Liver (tissue), 9 donors: Measurements from ENCODE around the gene CNST. TPM values are rescaled to one million over a fixed set of nuclear protein-coding genes. Genes with fewer than 3 reads are reported as not detected.

Experiments used
- DNase-seq: peaks from one replicate; pipeline ENCODE4 v3.0.0-alpha.2; 2017; ENCODE audit warnings: low spot score
- H3K27ac ChIP-seq, 2 donors: one replicate each; pipeline ENCODE4 v1.7.0; 2013; ENCODE audit warnings: inconsistent platforms in 2 of 2, low read length in 2 of 2, control low read depth in 1 of 2, low read depth in 1 of 2, mild to moderate bottlenecking in 1 of 2
- H3K27me3 ChIP-seq, 4 donors: one replicate each; pipeline versions ENCODE4 v1.6.1 to v1.7.0; 2013; ENCODE audit warnings: low read length in 3 of 4, inconsistent platforms in 1 of 4, mild to moderate bottlenecking in 1 of 4, moderate library complexity in 1 of 4; ENCODE audit not compliant: control insufficient read depth in 4 of 4, insufficient read depth in 4 of 4
- H3K36me3 ChIP-seq, 4 donors: one replicate each; pipeline versions ENCODE4 v1.6.1 to v1.7.0; 2013; ENCODE audit warnings: low read length in 3 of 4, mild to moderate bottlenecking in 3 of 4, low read depth in 1 of 4, moderate library complexity in 1 of 4; ENCODE audit not compliant: control insufficient read depth in 4 of 4, insufficient read depth in 3 of 4
- H3K4me1 ChIP-seq, 4 donors: one replicate each; pipeline versions ENCODE4 v1.6.1 to v1.7.0; 2013; ENCODE audit warnings: low read length in 3 of 4, mild to moderate bottlenecking in 3 of 4, moderate library complexity in 1 of 4; ENCODE audit not compliant: control insufficient read depth in 4 of 4, insufficient read depth in 4 of 4
- H3K4me3 ChIP-seq, 3 donors: one replicate each; pipeline versions ENCODE4 v1.6.1 to v1.7.0; 2013; ENCODE audit warnings: low read length in 3 of 3, control low read depth in 1 of 3, low read depth in 1 of 3, mild to moderate bottlenecking in 1 of 3
- H3K9ac ChIP-seq, 2 donors: one replicate each; pipeline ENCODE4 v1.7.0; 2013; ENCODE audit warnings: low read length in 2 of 2, mild to moderate bottlenecking in 2 of 2, moderate library complexity in 2 of 2, control low read depth in 1 of 2, low read depth in 1 of 2
- H3K9me3 ChIP-seq, 4 donors: one replicate each; pipeline versions ENCODE4 v1.6.1 to v1.7.0; 2013; ENCODE audit warnings: low read length in 3 of 4; ENCODE audit not compliant: control insufficient read depth in 4 of 4
- EGR1 ChIP-seq, 2 donors: IDR thresholded peaks; 2 replicates each; pipeline ENCODE4 v1.6.1; 2016 to 2018; ENCODE audit warnings: antibody characterized with exemption in 2 of 2, low read depth in 2 of 2
- FOXA1 ChIP-seq: IDR thresholded peaks from 2 replicates; pipeline ENCODE4 v1.6.1; 2016; ENCODE audit warnings: antibody characterized with exemption
- FOXA2 ChIP-seq: IDR thresholded peaks from 2 replicates; pipeline ENCODE4 v1.6.1; 2016; ENCODE audit warnings: antibody characterized with exemption
- GABPA ChIP-seq, 2 donors: IDR thresholded peaks in 1 of 2; conservative IDR thresholded peaks in 1 of 2; 2 replicates each; pipeline ENCODE4 v1.6.1; 2016; ENCODE audit warnings: antibody characterized with exemption in 2 of 2, mild to moderate bottlenecking in 1 of 2, moderate library complexity in 1 of 2
- HNF4A ChIP-seq, 2 donors: conservative IDR thresholded peaks; 2 replicates each; pipeline ENCODE4 v1.6.1; 2016; ENCODE audit warnings: antibody characterized with exemption in 2 of 2, mild to moderate bottlenecking in 2 of 2
- HNF4G ChIP-seq: IDR thresholded peaks from 2 replicates; pipeline ENCODE4 v1.6.1; 2016; ENCODE audit warnings: antibody characterized with exemption
- JUND ChIP-seq, 2 donors: IDR thresholded peaks; 2 replicates each; pipeline ENCODE4 v1.6.1; 2016; ENCODE audit warnings: antibody characterized with exemption in 2 of 2
- NR2F2 ChIP-seq: IDR thresholded peaks from 2 replicates; pipeline ENCODE4 v1.6.1; 2016; ENCODE audit warnings: antibody characterized with exemption
- RAD21 ChIP-seq, 2 donors: IDR thresholded peaks; 2 replicates each; pipeline ENCODE4 v1.6.1; 2016; ENCODE audit warnings: antibody characterized with exemption in 2 of 2, mild to moderate bottlenecking in 2 of 2
- RXRA ChIP-seq, 2 donors: IDR thresholded peaks; 2 replicates each; pipeline ENCODE4 v1.6.1; 2017 to 2018; ENCODE audit warnings: antibody characterized with exemption in 2 of 2, mild to moderate bottlenecking in 1 of 2
- SP1 ChIP-seq: IDR thresholded peaks from 2 replicates; pipeline ENCODE4 v1.6.1; 2018; ENCODE audit warnings: antibody characterized with exemption, mild to moderate bottlenecking
- YY1 ChIP-seq: IDR thresholded peaks from 2 replicates; pipeline ENCODE4 v1.6.1; 2016; ENCODE audit warnings: antibody characterized with exemption, mild to moderate bottlenecking
- WGBS: extraction: QIAGEN DNeasy Blood & Tissue Kit; methylation state at CpG from one replicate; pipeline ENCODE4 v1.1.7; 2013; 5-methylcytosine and 5-hydroxymethylcytosine counted together
- polyA plus RNA-seq, 2 donors: library from polyadenylated mRNA; stranded (reverse) in 1 of 2; unstranded in 1 of 2; fragments of 200-250 nt in 1 of 2; fragments of >200 nt in 1 of 2; fragmentation: Nextera tagmentation in 1 of 2; extraction: Ambion mirVana in 1 of 2; gene quantifications; one replicate each; pipeline versions ENCODE4 v1.2.1 to v1.2.3, GENCODE V29; 2013 to 2015
- total RNA-seq, 2 donors: library from RNA; depleted of rRNA; stranded (reverse); fragments of >200 nt; gene quantifications; one replicate each; pipeline ENCODE4 v1.2.3, GENCODE V29; 2014
- TF ChIP-seq, protein P1 (sequence below): IDR thresholded peaks from 2 replicates; pipeline ENCODE4 v1.6.1; 2016; ENCODE audit warnings: antibody characterized with exemption, mild to moderate bottlenecking
- TF ChIP-seq, protein P2 (sequence below): IDR thresholded peaks from 2 replicates; pipeline ENCODE4 v1.6.1; 2016; ENCODE audit warnings: antibody characterized with exemption
- TF ChIP-seq, protein P3 (sequence below): IDR thresholded peaks from 2 replicates; pipeline ENCODE4 v1.6.1; 2016; ENCODE audit warnings: antibody characterized with exemption
- donor health status: healthy.
- donor health status: healthy.
- donor health status: healthy.
- donor health status: healthy.
- donor health status: healthy.

Gene CNST
- total and polyA plus RNA-seq, 4 donors = 6.1 to 36.3 (median 12.1) TPM

DNA sequence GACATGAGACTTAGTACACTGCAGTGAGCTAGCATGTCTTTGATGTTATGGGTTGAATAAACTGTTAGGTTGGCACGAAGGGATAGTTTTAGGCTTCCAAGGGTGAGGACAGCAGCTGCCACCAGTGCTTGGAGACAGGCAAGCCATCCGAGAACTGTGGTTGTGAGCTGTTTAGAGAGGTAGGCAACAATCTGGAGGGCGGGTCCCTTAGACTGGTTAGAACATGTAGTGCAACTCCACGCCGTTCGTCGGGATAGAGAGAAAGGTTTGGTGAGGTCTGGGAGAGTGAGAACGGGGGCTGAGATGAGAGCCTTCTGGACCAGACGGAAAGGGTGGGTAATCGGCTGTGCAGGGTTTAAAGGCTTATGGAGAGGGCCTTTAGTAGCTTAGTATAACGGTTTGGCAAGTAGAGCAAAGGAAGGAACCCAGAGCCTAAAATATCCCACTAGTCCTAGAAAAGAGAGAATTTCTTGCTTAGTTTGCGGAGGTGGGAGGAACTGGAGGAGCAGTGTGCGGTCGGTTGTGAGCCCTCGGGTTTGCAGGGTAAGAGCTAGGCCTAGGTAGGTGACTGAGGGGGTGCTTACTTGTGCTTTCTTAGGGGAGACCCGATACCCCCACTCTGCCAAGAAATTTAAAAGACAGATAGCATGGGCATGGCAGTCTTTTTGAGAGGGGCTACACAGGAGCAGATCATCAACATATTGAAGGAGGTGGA, 72.8 kb downstream of the CNST start:
- TF ChIP-seq FOXA2 = no peak
- no peak for TF ChIP-seq EGR1 (IDR thresholded peaks at IDR 0.05; ENCODE audit: low read depth in 2 of 2)
- TF ChIP-seq SP1 = no peak
- no peak for TF ChIP-seq GABPA (IDR thresholded peaks at IDR 0.05 in 1 of 2, conservative IDR thresholded peaks at IDR 0.05 in 1 of 2)
- TF ChIP-seq FOXA1 = no peak
- no peak for TF ChIP-seq JUND (IDR thresholded peaks at IDR 0.05)
- Histone ChIP-seq H3K27me3 (no peaks in the 10 kb centered on the region), H3K36me3 (peaks cover 1 to 37% (median 31%) of the 10 kb centered on the region in 4 donors), H3K4me3 (no peak overlapping the region), H3K27ac (no peak overlapping the region), H3K4me1 (no peaks in the 10 kb centered on the region), H3K9ac (no peak overlapping the region), H3K9me3 (no peaks in the 10 kb centered on the region)
- DNase-seq = no peak
- WGBS = 92% methylated on average over 16 of the region's 16 CpGs

DNA sequence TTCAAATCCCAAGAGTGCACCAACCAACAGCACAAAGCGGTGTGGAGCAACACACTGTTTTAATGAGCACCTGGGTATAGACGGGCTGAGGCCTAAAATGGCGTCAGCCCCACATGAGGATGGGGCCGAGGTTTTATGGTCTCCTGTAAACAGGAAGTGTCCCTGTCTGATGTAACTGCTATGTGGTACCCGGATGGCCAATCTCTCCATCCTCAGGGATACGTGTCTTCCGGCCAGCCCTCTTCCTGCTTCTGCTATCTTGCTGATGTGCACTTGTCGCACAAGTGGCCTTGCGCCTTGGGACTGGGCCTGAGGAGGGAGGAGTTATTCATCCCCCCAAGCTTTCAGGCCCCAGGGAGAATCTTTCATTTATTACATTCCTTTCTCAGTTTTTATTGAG, 73.5 kb downstream of the CNST start:
- H3K4me3 ChIP-seq = no peak overlapping the region
- H3K27me3 ChIP-seq = no peaks in the 10 kb centered on the region
- no peaks in the 10 kb centered on the region for H3K9me3 ChIP-seq
- H3K4me1 ChIP-seq = no peaks in the 10 kb centered on the region
- peaks cover 2 to 36% (median 32%) of the 10 kb centered on the region in 4 donors for H3K36me3 ChIP-seq
- TF ChIP-seq RAD21 (IDR thresholded peaks at IDR 0.05) = no peak
- DNase-seq = no peak
- H3K9ac ChIP-seq = no peak overlapping the region
- no peak overlapping the region for H3K27ac ChIP-seq
- WGBS = 82% methylated on average over 9 of the region's 9 CpGs

DNA sequence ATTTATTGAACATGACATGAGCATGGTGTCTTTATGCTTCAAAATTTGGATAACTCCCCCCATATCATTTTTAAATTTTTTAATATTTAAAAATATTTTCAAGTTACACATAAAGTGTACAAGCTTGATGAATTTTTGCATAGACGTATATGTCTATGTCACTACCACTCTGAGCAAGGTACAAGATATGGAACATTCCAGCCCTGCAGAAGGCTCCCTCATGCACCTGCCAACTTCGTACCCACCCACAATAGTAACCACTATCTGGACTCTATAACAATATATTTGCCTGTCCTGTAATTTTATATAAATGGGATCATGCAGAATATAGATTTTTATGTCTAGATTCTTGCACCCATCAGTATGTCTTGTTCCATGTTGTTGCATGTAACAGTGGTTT, 74.5 kb downstream of the CNST start:
- no peaks in the 10 kb centered on the region for H3K4me1 ChIP-seq
- TF ChIP-seq FOXA1 = no peak
- no peak for TF ChIP-seq HNF4G
- TF ChIP-seq, protein P1, sequence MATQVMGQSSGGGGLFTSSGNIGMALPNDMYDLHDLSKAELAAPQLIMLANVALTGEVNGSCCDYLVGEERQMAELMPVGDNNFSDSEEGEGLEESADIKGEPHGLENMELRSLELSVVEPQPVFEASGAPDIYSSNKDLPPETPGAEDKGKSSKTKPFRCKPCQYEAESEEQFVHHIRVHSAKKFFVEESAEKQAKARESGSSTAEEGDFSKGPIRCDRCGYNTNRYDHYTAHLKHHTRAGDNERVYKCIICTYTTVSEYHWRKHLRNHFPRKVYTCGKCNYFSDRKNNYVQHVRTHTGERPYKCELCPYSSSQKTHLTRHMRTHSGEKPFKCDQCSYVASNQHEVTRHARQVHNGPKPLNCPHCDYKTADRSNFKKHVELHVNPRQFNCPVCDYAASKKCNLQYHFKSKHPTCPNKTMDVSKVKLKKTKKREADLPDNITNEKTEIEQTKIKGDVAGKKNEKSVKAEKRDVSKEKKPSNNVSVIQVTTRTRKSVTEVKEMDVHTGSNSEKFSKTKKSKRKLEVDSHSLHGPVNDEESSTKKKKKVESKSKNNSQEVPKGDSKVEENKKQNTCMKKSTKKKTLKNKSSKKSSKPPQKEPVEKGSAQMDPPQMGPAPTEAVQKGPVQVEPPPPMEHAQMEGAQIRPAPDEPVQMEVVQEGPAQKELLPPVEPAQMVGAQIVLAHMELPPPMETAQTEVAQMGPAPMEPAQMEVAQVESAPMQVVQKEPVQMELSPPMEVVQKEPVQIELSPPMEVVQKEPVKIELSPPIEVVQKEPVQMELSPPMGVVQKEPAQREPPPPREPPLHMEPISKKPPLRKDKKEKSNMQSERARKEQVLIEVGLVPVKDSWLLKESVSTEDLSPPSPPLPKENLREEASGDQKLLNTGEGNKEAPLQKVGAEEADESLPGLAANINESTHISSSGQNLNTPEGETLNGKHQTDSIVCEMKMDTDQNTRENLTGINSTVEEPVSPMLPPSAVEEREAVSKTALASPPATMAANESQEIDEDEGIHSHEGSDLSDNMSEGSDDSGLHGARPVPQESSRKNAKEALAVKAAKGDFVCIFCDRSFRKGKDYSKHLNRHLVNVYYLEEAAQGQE = no peak
- TF ChIP-seq NR2F2 = no peak
- no peak for TF ChIP-seq FOXA2
- TF ChIP-seq, protein P2, sequence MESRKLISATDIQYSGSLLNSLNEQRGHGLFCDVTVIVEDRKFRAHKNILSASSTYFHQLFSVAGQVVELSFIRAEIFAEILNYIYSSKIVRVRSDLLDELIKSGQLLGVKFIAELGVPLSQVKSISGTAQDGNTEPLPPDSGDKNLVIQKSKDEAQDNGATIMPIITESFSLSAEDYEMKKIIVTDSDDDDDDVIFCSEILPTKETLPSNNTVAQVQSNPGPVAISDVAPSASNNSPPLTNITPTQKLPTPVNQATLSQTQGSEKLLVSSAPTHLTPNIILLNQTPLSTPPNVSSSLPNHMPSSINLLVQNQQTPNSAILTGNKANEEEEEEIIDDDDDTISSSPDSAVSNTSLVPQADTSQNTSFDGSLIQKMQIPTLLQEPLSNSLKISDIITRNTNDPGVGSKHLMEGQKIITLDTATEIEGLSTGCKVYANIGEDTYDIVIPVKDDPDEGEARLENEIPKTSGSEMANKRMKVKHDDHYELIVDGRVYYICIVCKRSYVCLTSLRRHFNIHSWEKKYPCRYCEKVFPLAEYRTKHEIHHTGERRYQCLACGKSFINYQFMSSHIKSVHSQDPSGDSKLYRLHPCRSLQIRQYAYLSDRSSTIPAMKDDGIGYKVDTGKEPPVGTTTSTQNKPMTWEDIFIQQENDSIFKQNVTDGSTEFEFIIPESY = no peak
- TF ChIP-seq JUND (IDR thresholded peaks at IDR 0.05) = no peak
- TF ChIP-seq, protein P3, sequence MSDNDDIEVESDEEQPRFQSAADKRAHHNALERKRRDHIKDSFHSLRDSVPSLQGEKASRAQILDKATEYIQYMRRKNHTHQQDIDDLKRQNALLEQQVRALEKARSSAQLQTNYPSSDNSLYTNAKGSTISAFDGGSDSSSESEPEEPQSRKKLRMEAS = no peak
- no peak for TF ChIP-seq YY1
- TF ChIP-seq EGR1 (IDR thresholded peaks at IDR 0.05; ENCODE audit: low read depth in 2 of 2) = no peak
- no peak for TF ChIP-seq RXRA (IDR thresholded peaks at IDR 0.05)
- no peak for TF ChIP-seq HNF4A (conservative IDR thresholded peaks at IDR 0.05)
- TF ChIP-seq GABPA (IDR thresholded peaks at IDR 0.05 in 1 of 2, conservative IDR thresholded peaks at IDR 0.05 in 1 of 2) = no peak
- no peaks in the 10 kb centered on the region for H3K27me3 ChIP-seq
- no peak overlapping the region for H3K9ac ChIP-seq
- WGBS = 94% methylated on average over 2 of the region's 2 CpGs
- no peak overlapping the region for H3K27ac ChIP-seq
- no peak overlapping the region for H3K4me3 ChIP-seq
- peaks cover 3 to 38% (median 32%) of the 10 kb centered on the region in 4 donors for H3K36me3 ChIP-seq
- no peaks in the 10 kb centered on the region for H3K9me3 ChIP-seq
- DNase-seq = no peak
